GM18517 (cell line): ENCODE data around the gene PKM.
"Not testable (repeated sequence)": the region's sequence is repeated elsewhere in the genome, so short reads cannot be mapped to it uniquely, and the experiment has no call there.

ENCODE experiments used
- ATAC-seq: cut with Tn5 transposase; IDR thresholded peaks from one replicate; pipeline ENCODE4 v1.9.1; 2021; ENCODE audit warnings: mild to moderate bottlenecking, moderate library complexity; ENCODE audit not compliant: unreplicated experiment

Gene PKM

GRCh38 chr15:72179950-72180581 is 50.9 kb downstream of the PKM start:
- ATAC-seq: no peak

GRCh38 chr15:72178976-72179585 is 51.9 kb downstream of the PKM start:
- ATAC-seq: no peak

- no peak for ATAC-seq
Measured at GRCh38 chr15:72176743-72177142, 54.2 kb downstream of the PKM start.

- ATAC-seq: no peak
Measured at GRCh38 chr15:72176159-72176558, 54.8 kb downstream of the PKM start.

GRCh38 chr15:72175186-72176044 is 55.6 kb downstream of the PKM start:
- no peak for ATAC-seq

GRCh38 chr15:72174551-72175165 is 56.3 kb downstream of the PKM start:
- ATAC-seq: no peak

- ATAC-seq: no peak
Measured at GRCh38 chr15:72173864-72174550, 57.0 kb downstream of the PKM start.

- ATAC-seq: no peak
Measured at GRCh38 chr15:72173401-72173800, 57.6 kb downstream of the PKM start.

GRCh38 chr15:72172796-72173195 is 58.2 kb downstream of the PKM start:
- ATAC-seq: no peak

- ATAC-seq: not testable (repeated sequence)
Measured at GRCh38 chr15:72171978-72172377, 59.0 kb downstream of the PKM start.

GRCh38 chr15:72170691-72171090 is 60.3 kb downstream of the PKM start:
- ATAC-seq: no peak

- no peak for ATAC-seq
Measured at GRCh38 chr15:72169921-72170611, 60.9 kb downstream of the PKM start.

- ATAC-seq: no peak
Measured at GRCh38 chr15:72169236-72169920, 61.6 kb downstream of the PKM start.

GRCh38 chr15:72168808-72169190 is 62.2 kb downstream of the PKM start:
- no peak for ATAC-seq

- ATAC-seq: no peak
Measured at GRCh38 chr15:72168131-72168807, 62.7 kb downstream of the PKM start.

- ATAC-seq: no peak
Measured at GRCh38 chr15:72167445-72167844, 63.5 kb downstream of the PKM start.

GRCh38 chr15:72166716-72167417 is 64.1 kb downstream of the PKM start:
- ATAC-seq: no peak

- no peak for ATAC-seq
Measured at GRCh38 chr15:72163719-72164118, 67.3 kb downstream of the PKM start.

- no peak for ATAC-seq
Measured at GRCh38 chr15:72162569-72162968, 68.4 kb downstream of the PKM start.
